Rectal smooth muscle tissue (tissue), 1 donor: ENCODE data around the gene OPN5.

Experiments used
- H3K27ac ChIP-seq: one replicate; pipeline ENCODE4 v1.7.0; 2013; ENCODE audit warnings: low read depth, low read length, inconsistent platforms
- H3K27me3 ChIP-seq: one replicate; pipeline ENCODE4 v1.7.0; 2013; ENCODE audit warnings: low read length; ENCODE audit not compliant: control insufficient read depth, insufficient read depth
- H3K36me3 ChIP-seq: one replicate; pipeline ENCODE4 v1.7.0; 2013; ENCODE audit warnings: low read length; ENCODE audit not compliant: control insufficient read depth, insufficient read depth
- H3K4me1 ChIP-seq: one replicate; pipeline ENCODE4 v1.7.0; 2013; ENCODE audit warnings: low read length; ENCODE audit not compliant: control insufficient read depth, insufficient read depth
- H3K4me3 ChIP-seq: one replicate; pipeline ENCODE4 v1.7.0; 2013; ENCODE audit warnings: low read length
- H3K9ac ChIP-seq: one replicate; pipeline ENCODE4 v1.7.0; 2013; ENCODE audit warnings: low read length

The OPN5 gene

GRCh38 chr6:47794577-47795135 lies 12.8 kb downstream of the OPN5 start:
- H3K27ac ChIP-seq, result no peak overlapping the region
- H3K36me3 ChIP-seq, result no peaks in the 10 kb centered on the region
- no peaks in the 10 kb centered on the region for H3K27me3 ChIP-seq
- H3K9ac ChIP-seq, result no peak overlapping the region
- no peak overlapping the region for H3K4me3 ChIP-seq
- H3K4me1 ChIP-seq, result no peaks in the 10 kb centered on the region

DNA sequence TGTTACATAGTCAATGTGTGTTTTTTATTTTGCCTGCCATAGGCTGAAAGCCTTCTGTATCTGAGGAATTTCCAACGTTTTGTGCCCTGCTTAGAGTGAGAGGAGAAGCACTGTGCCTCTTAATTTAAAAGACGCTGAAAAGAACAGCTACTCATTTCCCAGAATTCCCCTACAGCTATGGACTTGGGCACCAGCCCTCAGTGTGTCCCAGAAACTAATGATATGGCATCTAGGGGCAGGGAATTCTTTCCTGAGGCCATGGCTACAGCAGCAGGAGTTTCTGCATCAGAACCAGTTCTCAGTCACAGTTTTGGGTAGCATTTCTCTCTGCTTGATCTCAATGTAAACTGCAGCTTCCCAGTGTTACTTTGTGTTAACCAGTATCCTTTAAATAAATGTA lies 20.2 kb downstream of the OPN5 start:
- Histone ChIP-seq H3K9ac (no peak overlapping the region), H3K4me1 (no peaks in the 10 kb centered on the region), H3K27ac (no peak overlapping the region), H3K4me3 (no peak overlapping the region), H3K36me3 (no peaks in the 10 kb centered on the region), H3K27me3 (no peaks in the 10 kb centered on the region)

- Histone ChIP-seq H3K9ac (no peak overlapping the region), H3K4me3 (no peak overlapping the region), H3K4me1 (no peaks in the 10 kb centered on the region), H3K27ac (no peak overlapping the region), H3K36me3 (no peaks in the 10 kb centered on the region), H3K27me3 (no peaks in the 10 kb centered on the region)
Measured at GRCh38 chr6:47804821-47805220, 23.0 kb downstream of the OPN5 start.

DNA sequence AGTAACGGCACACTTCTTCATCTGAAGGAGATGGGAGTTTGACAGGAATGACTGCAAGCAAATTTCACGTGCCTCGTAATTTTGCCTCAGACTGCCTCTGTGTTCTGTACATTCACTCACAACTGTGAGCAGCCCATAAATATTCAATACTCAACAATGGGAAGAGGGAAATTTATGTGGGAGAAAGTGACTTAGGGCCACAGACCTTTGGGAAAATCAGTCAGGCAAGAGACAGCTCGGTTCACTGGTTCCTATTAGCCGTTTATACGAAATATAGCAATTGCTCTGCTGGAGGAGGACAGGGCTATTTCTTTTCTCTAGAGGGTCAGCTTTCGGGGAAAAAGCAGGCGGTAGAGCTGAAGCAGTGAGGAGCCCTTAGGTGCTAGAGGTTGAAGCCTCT lies 28.0 kb downstream of the OPN5 start:
- no peaks in the 10 kb centered on the region for H3K36me3 ChIP-seq
- H3K27me3 ChIP-seq, result no peaks in the 10 kb centered on the region
- no peak overlapping the region for H3K4me3 ChIP-seq
- H3K9ac ChIP-seq, result no peak overlapping the region
- no peaks in the 10 kb centered on the region for H3K4me1 ChIP-seq
- no peak overlapping the region for H3K27ac ChIP-seq

- Histone ChIP-seq H3K9ac (no peak overlapping the region), H3K27ac (no peak overlapping the region), H3K27me3 (no peaks in the 10 kb centered on the region), H3K4me1 (no peaks in the 10 kb centered on the region), H3K36me3 (no peaks in the 10 kb centered on the region), H3K4me3 (no peak overlapping the region)
Measured at GRCh38 chr6:47810885-47811284, 29.1 kb downstream of the OPN5 start.

DNA sequence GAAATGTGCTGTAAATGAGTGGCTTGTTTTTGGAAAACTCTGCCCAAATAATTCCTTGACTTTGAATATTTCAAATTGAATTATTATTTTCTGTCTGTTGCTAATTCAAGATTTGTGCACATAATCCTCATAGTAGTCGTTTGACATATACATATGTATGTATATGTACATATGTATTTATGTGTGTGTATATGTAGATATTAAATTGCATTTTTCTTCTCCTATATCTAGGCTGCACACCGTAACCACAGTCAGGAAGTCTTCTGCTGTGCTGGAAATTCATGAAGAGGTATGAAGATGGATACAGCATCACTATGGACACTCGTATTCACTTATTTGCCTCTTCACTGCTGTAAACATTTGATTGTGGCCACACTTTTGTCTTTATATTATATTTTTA lies 29.6 kb downstream of the OPN5 start:
- no peak overlapping the region for H3K27ac ChIP-seq
- H3K9ac ChIP-seq, result no peak overlapping the region
- no peaks in the 10 kb centered on the region for H3K36me3 ChIP-seq
- no peak overlapping the region for H3K4me3 ChIP-seq
- H3K27me3 ChIP-seq, result no peaks in the 10 kb centered on the region
- no peaks in the 10 kb centered on the region for H3K4me1 ChIP-seq

- Histone ChIP-seq H3K27ac (no peak overlapping the region), H3K27me3 (no peaks in the 10 kb centered on the region), H3K36me3 (no peaks in the 10 kb centered on the region), H3K4me1 (no peaks in the 10 kb centered on the region), H3K9ac (no peak overlapping the region), H3K4me3 (no peak overlapping the region)
Measured at GRCh38 chr6:47817749-47818148, 35.9 kb downstream of the OPN5 start.

- Histone ChIP-seq H3K4me3 (no peak overlapping the region), H3K36me3 (no peaks in the 10 kb centered on the region), H3K9ac (no peak overlapping the region), H3K27ac (no peak overlapping the region), H3K4me1 (no peaks in the 10 kb centered on the region), H3K27me3 (no peaks in the 10 kb centered on the region)
Measured at GRCh38 chr6:47819461-47819860, 37.6 kb downstream of the OPN5 start.

- Histone ChIP-seq H3K4me1 (no peaks in the 10 kb centered on the region), H3K27me3 (no peaks in the 10 kb centered on the region), H3K27ac (no peak overlapping the region), H3K36me3 (no peaks in the 10 kb centered on the region), H3K9ac (no peak overlapping the region), H3K4me3 (no peak overlapping the region)
Measured at GRCh38 chr6:47822856-47823554, 41.2 kb downstream of the OPN5 start.

DNA sequence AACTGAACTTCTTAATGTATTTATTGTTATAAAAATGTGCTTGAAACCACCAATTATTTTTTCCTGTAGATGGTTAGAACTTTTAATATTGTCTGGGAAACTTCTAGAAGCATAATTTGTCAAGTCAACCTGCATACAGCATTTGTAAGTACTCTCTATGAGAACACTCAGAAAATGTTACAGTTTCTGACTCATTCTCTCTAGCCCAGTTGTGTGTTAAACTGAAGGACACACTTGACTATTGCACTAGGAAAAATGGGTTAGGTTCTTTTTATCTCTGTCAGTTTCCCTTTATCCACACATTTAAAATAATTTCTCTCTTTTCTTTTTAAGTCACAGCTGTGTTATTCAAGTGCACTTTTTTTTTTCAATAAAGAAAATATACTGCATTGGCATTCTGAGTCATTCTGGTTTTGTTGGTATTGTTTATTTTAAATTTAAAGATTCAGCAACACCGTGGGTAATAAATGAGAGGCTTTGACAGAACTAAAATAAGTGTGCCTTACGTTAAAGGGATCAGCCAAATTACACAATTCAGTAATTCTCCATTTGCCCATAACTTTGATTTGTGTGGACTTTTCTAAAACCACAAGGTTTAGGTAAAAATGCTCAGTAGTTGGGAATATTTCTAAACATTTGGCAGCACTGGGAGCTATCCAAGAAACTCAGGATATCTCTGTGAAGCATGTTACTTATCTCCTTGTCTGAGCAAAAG lies 50.7 kb downstream of the OPN5 start:
- Histone ChIP-seq H3K9ac (no peak overlapping the region), H3K36me3 (no peaks in the 10 kb centered on the region), H3K27me3 (no peaks in the 10 kb centered on the region), H3K27ac (no peak overlapping the region), H3K4me3 (no peak overlapping the region), H3K4me1 (no peaks in the 10 kb centered on the region)

GRCh38 chr6:47834196-47834595 lies 52.4 kb downstream of the OPN5 start:
- H3K27me3 ChIP-seq, result no peaks in the 10 kb centered on the region
- H3K36me3 ChIP-seq, result no peaks in the 10 kb centered on the region
- no peak overlapping the region for H3K4me3 ChIP-seq
- no peak overlapping the region for H3K9ac ChIP-seq
- H3K27ac ChIP-seq, result no peak overlapping the region
- H3K4me1 ChIP-seq, result no peaks in the 10 kb centered on the region

- H3K4me3 ChIP-seq, result no peak overlapping the region
- no peaks in the 10 kb centered on the region for H3K36me3 ChIP-seq
- no peaks in the 10 kb centered on the region for H3K4me1 ChIP-seq
- no peaks in the 10 kb centered on the region for H3K27me3 ChIP-seq
- no peak overlapping the region for H3K9ac ChIP-seq
- H3K27ac ChIP-seq, result no peak overlapping the region
Measured at GRCh38 chr6:47836046-47836445, 54.2 kb downstream of the OPN5 start.

- Histone ChIP-seq H3K9ac (no peak overlapping the region), H3K4me1 (no peaks in the 10 kb centered on the region), H3K27me3 (no peaks in the 10 kb centered on the region), H3K27ac (no peak overlapping the region), H3K36me3 (no peaks in the 10 kb centered on the region), H3K4me3 (no peak overlapping the region)
Measured at GRCh38 chr6:47836639-47837038, 54.8 kb downstream of the OPN5 start.
